Lung (tissue), 12 donors: Measurements from ENCODE around the gene CEP131. TPM values are rescaled to one million over a fixed set of nuclear protein-coding genes. Genes with fewer than 3 reads are reported as not detected.

Experiments used
- ATAC-seq: fragments of 200-7000 bp; cut with Tn5 transposase; one replicate; pipeline ENCODE4 v1.9.1; 2020; ENCODE audit warnings: moderate number of reproducible peaks; ENCODE audit not compliant: insufficient read depth, low FRiP score
- DNase-seq, 3 donors: peaks; one replicate each; pipeline ENCODE4 v3.0.0-alpha.2; 2013 to 2017
- H3K27ac ChIP-seq, 2 donors: one replicate each; pipeline ENCODE4 v1.5.1; 2013; ENCODE audit warnings: mild to moderate bottlenecking in 2 of 2, moderate library complexity in 2 of 2, control low read depth in 1 of 2, inconsistent platforms in 1 of 2, low read depth in 1 of 2, low read length in 1 of 2
- H3K27me3 ChIP-seq, 3 donors: one replicate each; pipeline ENCODE4 v1.5.1; 2013; ENCODE audit warnings: low read length in 2 of 3; ENCODE audit not compliant: control insufficient read depth in 3 of 3, insufficient read depth in 3 of 3
- H3K36me3 ChIP-seq, 4 donors: one replicate each; pipeline ENCODE4 v1.5.1; 2013; ENCODE audit warnings: low read length in 4 of 4, mild to moderate bottlenecking in 1 of 4, moderate library complexity in 1 of 4; ENCODE audit not compliant: control insufficient read depth in 4 of 4, insufficient read depth in 4 of 4
- H3K4me1 ChIP-seq, 5 donors: one replicate each; pipeline ENCODE4 v1.5.1; 2013; ENCODE audit warnings: low read length in 5 of 5, mild to moderate bottlenecking in 2 of 5, moderate library complexity in 1 of 5; ENCODE audit not compliant: control insufficient read depth in 5 of 5, insufficient read depth in 5 of 5
- H3K4me3 ChIP-seq: one replicate; pipeline ENCODE4 v1.5.1; 2013; ENCODE audit warnings: mild to moderate bottlenecking, control low read depth, moderate library complexity
- H3K9ac ChIP-seq, 2 donors: one replicate each; pipeline ENCODE4 v1.5.1; 2013; ENCODE audit warnings: low read length in 2 of 2, control low read depth in 1 of 2; ENCODE audit not compliant: insufficient read depth in 1 of 2
- H3K9me3 ChIP-seq, 4 donors: one replicate each; pipeline ENCODE4 v1.5.1; 2013; ENCODE audit warnings: low read length in 3 of 4, mild to moderate bottlenecking in 1 of 4, moderate library complexity in 1 of 4; ENCODE audit not compliant: control insufficient read depth in 4 of 4, insufficient read depth in 3 of 4
- CTCF ChIP-seq: IDR thresholded peaks from 2 replicates; pipeline ENCODE4 v1.5.1; 2012; ENCODE audit warnings: mild to moderate bottlenecking; ENCODE audit errors: control extremely low read depth, extremely low read depth
- WGBS, 2 donors: extraction: QIAGEN DNeasy Blood & Tissue Kit; methylation state at CpG; one replicate each; pipeline ENCODE4 v1.1.7; 2013; 5-methylcytosine and 5-hydroxymethylcytosine counted together
- polyA plus RNA-seq, 2 donors: library from polyadenylated mRNA; stranded (reverse); fragments of 200-250 nt; gene quantifications; one replicate each; pipeline ENCODE4 v1.2.1, GENCODE V29; 2013
- total RNA-seq, 2 donors: library from RNA; depleted of rRNA in 1 of 2; stranded (reverse); fragments of >200 nt in 1 of 2; gene quantifications; one replicate each; pipeline ENCODE4 v1.2.1, GENCODE V29; 2014 to 2021
- donor health status: control.
- donor health status: control.
- donor health status: Bipolar disorder and iron deficiency.
- donor health status: healthy.
- donor health status: DM: yes; HTN: yes; CAD: no.

CEP131 gene
- total and polyA plus RNA-seq, 4 donors: 7.0 to 14.5 (median 10.9) TPM

GRCh38 chr17:81263371-81264181, 40.8 kb upstream of the CEP131 start:
- H3K27me3 ChIP-seq: no peaks in the 10 kb centered on the region
- peaks cover 0 to 75% (median 9%) of the 10 kb centered on the region in 4 donors for H3K36me3 ChIP-seq
- H3K9me3 ChIP-seq: no peaks in the 10 kb centered on the region
- no peak for TF ChIP-seq CTCF
- H3K4me1 ChIP-seq: no peaks in the 10 kb centered on the region
- DNase-seq (no peak), ATAC-seq (no peak)
- no peak overlapping the region for H3K9ac ChIP-seq
- H3K4me3 ChIP-seq: no peak overlapping the region
- H3K27ac ChIP-seq: no peak overlapping the region
- WGBS, 2 donors: 94% methylated on average over 40 of the region's 40 CpGs

DNA sequence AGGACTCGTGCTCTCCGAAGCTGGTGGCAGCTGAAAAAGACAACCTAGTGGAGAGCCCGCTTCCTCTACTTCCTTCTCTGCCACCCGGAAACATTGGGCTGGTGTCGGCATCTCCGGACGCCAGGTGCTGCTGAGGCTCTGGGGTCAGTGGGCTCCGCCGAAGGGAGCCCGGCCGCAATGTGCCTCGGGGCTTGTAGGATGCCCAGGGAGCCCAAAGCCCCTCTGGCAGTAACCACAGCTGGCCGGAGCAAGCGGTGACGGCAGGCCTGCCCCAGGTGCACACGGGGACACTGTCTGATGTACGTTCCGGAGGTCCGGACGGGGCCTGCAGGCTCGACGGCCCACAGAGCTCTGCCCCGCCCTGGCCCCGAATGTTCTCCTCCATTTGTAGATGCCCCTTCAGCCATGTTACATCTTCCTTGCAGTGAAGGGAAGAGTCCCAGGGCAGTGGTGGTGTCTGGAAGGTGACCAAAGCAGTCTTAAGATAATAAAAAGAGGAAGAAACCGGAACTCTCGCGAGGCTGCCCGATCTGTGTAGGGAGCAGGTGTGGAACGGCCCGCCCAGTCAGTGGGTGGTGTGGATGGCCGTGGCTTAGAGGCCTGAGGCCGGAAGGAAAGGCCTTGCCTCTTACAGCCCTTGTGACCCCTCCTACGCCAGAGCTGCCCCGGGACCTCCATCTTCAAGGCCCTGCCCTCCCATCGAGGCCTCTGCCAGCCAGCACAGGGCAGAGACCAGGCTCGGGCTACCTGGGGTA, 39.0 kb upstream of the CEP131 start:
- no peaks in the 10 kb centered on the region for H3K27me3 ChIP-seq
- H3K9me3 ChIP-seq: no peaks in the 10 kb centered on the region
- no peak for TF ChIP-seq CTCF
- DNase-seq (no peak), ATAC-seq (no peak)
- WGBS, 2 donors: 89 to 92% methylated on average over 36 of the region's 36 CpGs
- H3K36me3 ChIP-seq: peaks cover 0 to 81% (median 6%) of the 10 kb centered on the region in 4 donors
- H3K4me1 ChIP-seq: no peaks in the 10 kb centered on the region
- H3K27ac ChIP-seq: no peak overlapping the region
- no peak overlapping the region for H3K4me3 ChIP-seq
- H3K9ac ChIP-seq: no peak overlapping the region

- DNase-seq (no peak), ATAC-seq (no peak)
- Histone ChIP-seq H3K4me3 (no peak overlapping the region), H3K4me1 (peaks cover 0 to under 1% (median 0%) of the 10 kb centered on the region in 5 donors), H3K9ac (no peak overlapping the region), H3K9me3 (no peaks in the 10 kb centered on the region), H3K27ac (no peak overlapping the region), H3K36me3 (peaks cover 0 to 79% (median 5%) of the 10 kb centered on the region in 4 donors), H3K27me3 (no peaks in the 10 kb centered on the region)
- 95 to 96% methylated on average over 18 of the region's 18 CpGs for WGBS, 2 donors
- TF ChIP-seq CTCF: no peak
These were observed 38.3 kb upstream of the CEP131 start for GRCh38 chr17:81261096-81261495.
